ENCODE data around the gene ATAD5.
A peak's percentile ranks its signal among the peaks of the same experiment; 100 is the strongest.

- TF ChIP-seq, protein P1, sequence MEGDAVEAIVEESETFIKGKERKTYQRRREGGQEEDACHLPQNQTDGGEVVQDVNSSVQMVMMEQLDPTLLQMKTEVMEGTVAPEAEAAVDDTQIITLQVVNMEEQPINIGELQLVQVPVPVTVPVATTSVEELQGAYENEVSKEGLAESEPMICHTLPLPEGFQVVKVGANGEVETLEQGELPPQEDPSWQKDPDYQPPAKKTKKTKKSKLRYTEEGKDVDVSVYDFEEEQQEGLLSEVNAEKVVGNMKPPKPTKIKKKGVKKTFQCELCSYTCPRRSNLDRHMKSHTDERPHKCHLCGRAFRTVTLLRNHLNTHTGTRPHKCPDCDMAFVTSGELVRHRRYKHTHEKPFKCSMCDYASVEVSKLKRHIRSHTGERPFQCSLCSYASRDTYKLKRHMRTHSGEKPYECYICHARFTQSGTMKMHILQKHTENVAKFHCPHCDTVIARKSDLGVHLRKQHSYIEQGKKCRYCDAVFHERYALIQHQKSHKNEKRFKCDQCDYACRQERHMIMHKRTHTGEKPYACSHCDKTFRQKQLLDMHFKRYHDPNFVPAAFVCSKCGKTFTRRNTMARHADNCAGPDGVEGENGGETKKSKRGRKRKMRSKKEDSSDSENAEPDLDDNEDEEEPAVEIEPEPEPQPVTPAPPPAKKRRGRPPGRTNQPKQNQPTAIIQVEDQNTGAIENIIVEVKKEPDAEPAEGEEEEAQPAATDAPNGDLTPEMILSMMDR (IDR thresholded peaks at IDR 0.05) = no peak
- TF ChIP-seq POLR2A (IDR thresholded peaks at IDR 0.05) = no peak
- peak in 1 of 3 donors; percentile 10 for TF ChIP-seq POLR2AphosphoS5 (IDR thresholded peaks at IDR 0.05)
Measured at GRCh38 chr17:30921544-30922196, 89.9 kb downstream of the ATAD5 start, which contains the start of gene ADAP2.

All from stomach (tissue), 4 donors.